A673 (cell line): ENCODE data around the gene PDCD1. TPM values are rescaled to one million over a fixed set of nuclear protein-coding genes. Genes with fewer than 3 reads are reported as not detected.

Experiments
- BruUV-seq: library from RNA; stranded (reverse); fragments of 400-500 nt; replicated peaks from 2 replicates; lab custom pipeline; 2021; lab: Mats Ljungman, UMichigan
- CTCF ChIA-PET: fragments of 300-600 bp; sonication (Branson Sonifier 250); formaldehyde crosslinking; loops from one replicate; lab custom pipeline; 2022; ENCODE audit warnings: antibody characterized with exemption; lab: Charles Lee
- POLR2A ChIA-PET: fragments of 300-600 bp; sonication (Branson Sonifier 250); formaldehyde crosslinking; loops from one replicate; lab custom pipeline; 2022; ENCODE audit warnings: antibody characterized with exemption; ENCODE audit not compliant: low non-redundant PET; lab: Charles Lee
- DNase-seq: peaks from one replicate; pipeline ENCODE4 v3.0.0-alpha.2; 2015; ENCODE audit warnings: low spot score
- H3K27ac ChIP-seq: fragments of 200-600 bp; sonication (generic); 2 replicates; pipeline ENCODE4 v1.5.1; 2016; ENCODE audit warnings: mixed run types, low read depth, mild to moderate bottlenecking, mixed read lengths, antibody characterized with exemption, low read length; ENCODE audit not compliant: poor library complexity, severe bottlenecking
- H3K27me3 ChIP-seq: fragments of 200-600 bp; sonication (generic); replicated peaks from 2 replicates; pipeline ENCODE4 v1.6.1; 2017; ENCODE audit warnings: mixed run types, low read depth, mild to moderate bottlenecking, mixed read lengths, antibody characterized with exemption, low read length; ENCODE audit not compliant: insufficient read depth, poor library complexity
- H3K36me3 ChIP-seq: fragments of 200-600 bp; sonication (generic); 2 replicates; pipeline ENCODE4 v1.6.1; 2016; ENCODE audit warnings: mixed run types, mild to moderate bottlenecking, mixed read lengths, antibody characterized with exemption, low read length; ENCODE audit not compliant: insufficient read depth, poor library complexity, severe bottlenecking
- H3K4me1 ChIP-seq: fragments of 200-600 bp; sonication (generic); 2 replicates; pipeline ENCODE4 v1.6.1; 2017; ENCODE audit warnings: mixed run types, mild to moderate bottlenecking, mixed read lengths, antibody characterized with exemption, low read length; ENCODE audit not compliant: insufficient read depth, poor library complexity, severe bottlenecking
- H3K4me3 ChIP-seq: fragments of 200-600 bp; sonication (generic); 2 replicates; pipeline ENCODE4 v1.5.1; 2016; ENCODE audit warnings: low read depth, mixed run types, mild to moderate bottlenecking, mixed read lengths, low read length; ENCODE audit not compliant: poor library complexity, severe bottlenecking
- H3K9me3 ChIP-seq: fragments of 200-600 bp; sonication (generic); 2 replicates; pipeline ENCODE4 v1.6.1; 2016; ENCODE audit warnings: mixed run types, low read depth, mild to moderate bottlenecking, mixed read lengths, antibody characterized with exemption, low read length; ENCODE audit not compliant: poor library complexity, severe bottlenecking
- EZH2 ChIP-seq: fragments of 200-600 bp; sonication (generic); IDR thresholded peaks from 2 replicates; pipeline ENCODE4 v1.6.1; 2017; ENCODE audit warnings: borderline replicate concordance, low read depth, mild to moderate bottlenecking, mixed read lengths, antibody characterized with exemption, low read length; ENCODE audit not compliant: poor library complexity, severe bottlenecking
- intact Hi-C: fragments of 100-400 bp; cut with micrococcal nuclease; formaldehyde crosslinking; loops from one replicate; pipeline ENCODE4 v1.10.0; 2022; ENCODE audit not compliant: unreplicated experiment
- total RNA-seq: library from RNA; stranded (reverse); gene quantifications from 2 replicates; pipeline ENCODE4 v1.2.3, GENCODE V29; 2021
- TF ChIP-seq, protein P1 (sequence below): fragments of 300-800, 200-600 bp; sonication (generic); conservative IDR thresholded peaks from 2 replicates; pipeline ENCODE4 v1.5.1; 2017; ENCODE audit warnings: low read depth, mild to moderate bottlenecking, antibody characterized with exemption, low read length, moderate library complexity, mixed read lengths

PDCD1 gene
- total RNA-seq, 1 experiment from 2014 or later: 0.34 TPM

DNA sequence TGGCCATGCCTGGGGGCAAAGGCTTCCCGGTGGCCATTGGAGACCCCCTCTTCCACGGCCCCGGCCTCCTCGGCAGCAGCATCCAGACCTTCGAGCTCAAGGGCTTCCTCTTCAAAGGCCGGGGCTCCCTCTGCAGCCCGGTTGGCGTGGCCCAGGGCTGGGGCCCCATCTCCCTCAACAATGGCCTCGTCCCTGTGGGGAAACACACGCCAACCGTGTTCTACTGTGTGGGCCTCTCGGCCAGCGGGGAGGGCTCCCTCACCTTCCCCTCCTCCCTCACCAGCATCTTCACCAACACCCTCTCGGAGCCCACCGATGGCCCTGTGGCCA is 13.6 kb upstream of the PDCD1 start:
- no peaks in the 10 kb centered on the region for H3K36me3 ChIP-seq
- TF ChIP-seq EZH2: no peak
- TF ChIP-seq, protein P1, sequence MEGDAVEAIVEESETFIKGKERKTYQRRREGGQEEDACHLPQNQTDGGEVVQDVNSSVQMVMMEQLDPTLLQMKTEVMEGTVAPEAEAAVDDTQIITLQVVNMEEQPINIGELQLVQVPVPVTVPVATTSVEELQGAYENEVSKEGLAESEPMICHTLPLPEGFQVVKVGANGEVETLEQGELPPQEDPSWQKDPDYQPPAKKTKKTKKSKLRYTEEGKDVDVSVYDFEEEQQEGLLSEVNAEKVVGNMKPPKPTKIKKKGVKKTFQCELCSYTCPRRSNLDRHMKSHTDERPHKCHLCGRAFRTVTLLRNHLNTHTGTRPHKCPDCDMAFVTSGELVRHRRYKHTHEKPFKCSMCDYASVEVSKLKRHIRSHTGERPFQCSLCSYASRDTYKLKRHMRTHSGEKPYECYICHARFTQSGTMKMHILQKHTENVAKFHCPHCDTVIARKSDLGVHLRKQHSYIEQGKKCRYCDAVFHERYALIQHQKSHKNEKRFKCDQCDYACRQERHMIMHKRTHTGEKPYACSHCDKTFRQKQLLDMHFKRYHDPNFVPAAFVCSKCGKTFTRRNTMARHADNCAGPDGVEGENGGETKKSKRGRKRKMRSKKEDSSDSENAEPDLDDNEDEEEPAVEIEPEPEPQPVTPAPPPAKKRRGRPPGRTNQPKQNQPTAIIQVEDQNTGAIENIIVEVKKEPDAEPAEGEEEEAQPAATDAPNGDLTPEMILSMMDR: no peak
- no peak overlapping the region for H3K4me3 ChIP-seq
- no TSS peak for BruUV-seq
- no peak overlapping the region for H3K27ac ChIP-seq
- POLR2A ChIA-PET: no interaction called here
- H3K4me1 ChIP-seq: peaks cover 6% of the 10 kb centered on the region
- no peaks in the 10 kb centered on the region for H3K27me3 ChIP-seq
- no peaks in the 10 kb centered on the region for H3K9me3 ChIP-seq
- intact Hi-C loops: loop anchor here (10.0 kb wide), 1 partner anchor 1027 kb away; no protein-coding TSS in a partner anchor
- no peak for DNase-seq
- CTCF ChIA-PET: no interaction called here

DNA sequence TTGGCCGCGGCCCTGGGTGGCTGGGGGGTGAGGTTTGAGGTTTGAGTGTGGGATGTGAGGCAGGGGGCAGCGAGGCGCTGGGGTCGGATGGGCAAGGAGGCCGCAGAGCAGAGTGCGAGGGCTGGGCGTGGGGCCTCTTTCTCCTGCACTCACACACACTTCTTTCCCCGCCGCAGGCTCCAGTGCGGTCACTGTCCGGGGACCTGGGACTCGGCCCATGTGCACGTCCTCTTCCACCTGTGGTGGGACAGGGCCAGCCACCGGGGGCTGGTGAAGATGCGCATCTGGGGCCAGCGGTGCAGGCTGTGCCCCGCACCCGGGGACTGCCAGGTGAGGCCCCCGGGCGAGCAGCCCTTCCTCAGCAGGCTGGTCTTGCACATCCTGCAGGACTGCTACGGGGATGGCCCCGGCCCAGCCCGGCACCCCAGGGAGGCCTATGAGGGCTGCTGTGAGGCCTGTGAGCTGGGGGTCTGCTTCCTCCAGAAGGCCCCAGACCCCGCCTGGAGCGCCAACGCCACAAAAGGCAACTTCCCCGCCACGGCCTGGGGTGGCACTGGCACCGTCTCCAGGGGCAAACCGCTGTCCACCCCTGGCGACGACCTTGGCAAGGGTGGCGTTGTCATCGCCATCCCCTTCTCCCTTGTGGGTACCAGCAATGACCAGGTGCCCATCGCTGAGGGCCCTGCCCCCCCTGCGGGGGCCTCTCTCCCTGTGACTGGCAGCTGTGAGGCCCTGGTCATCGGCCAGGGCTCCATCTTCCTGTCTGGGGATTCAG is 13.0 kb upstream of the PDCD1 start:
- no peak overlapping the region for H3K4me3 ChIP-seq
- peaks cover 6% of the 10 kb centered on the region for H3K4me1 ChIP-seq
- no peak overlapping the region for H3K27ac ChIP-seq
- no TSS peak for BruUV-seq
- ChIA-PET POLR2A (no interaction called here), CTCF (no interaction called here)
- no peaks in the 10 kb centered on the region for H3K27me3 ChIP-seq
- DNase-seq: no peak
- intact Hi-C loops: loop anchor here (10.0 kb wide), 1 partner anchor 1027 kb away; no protein-coding TSS in a partner anchor
- TF ChIP-seq, protein P1: no peak
- no peak for TF ChIP-seq EZH2
- H3K9me3 ChIP-seq: no peaks in the 10 kb centered on the region
- no peaks in the 10 kb centered on the region for H3K36me3 ChIP-seq

DNA sequence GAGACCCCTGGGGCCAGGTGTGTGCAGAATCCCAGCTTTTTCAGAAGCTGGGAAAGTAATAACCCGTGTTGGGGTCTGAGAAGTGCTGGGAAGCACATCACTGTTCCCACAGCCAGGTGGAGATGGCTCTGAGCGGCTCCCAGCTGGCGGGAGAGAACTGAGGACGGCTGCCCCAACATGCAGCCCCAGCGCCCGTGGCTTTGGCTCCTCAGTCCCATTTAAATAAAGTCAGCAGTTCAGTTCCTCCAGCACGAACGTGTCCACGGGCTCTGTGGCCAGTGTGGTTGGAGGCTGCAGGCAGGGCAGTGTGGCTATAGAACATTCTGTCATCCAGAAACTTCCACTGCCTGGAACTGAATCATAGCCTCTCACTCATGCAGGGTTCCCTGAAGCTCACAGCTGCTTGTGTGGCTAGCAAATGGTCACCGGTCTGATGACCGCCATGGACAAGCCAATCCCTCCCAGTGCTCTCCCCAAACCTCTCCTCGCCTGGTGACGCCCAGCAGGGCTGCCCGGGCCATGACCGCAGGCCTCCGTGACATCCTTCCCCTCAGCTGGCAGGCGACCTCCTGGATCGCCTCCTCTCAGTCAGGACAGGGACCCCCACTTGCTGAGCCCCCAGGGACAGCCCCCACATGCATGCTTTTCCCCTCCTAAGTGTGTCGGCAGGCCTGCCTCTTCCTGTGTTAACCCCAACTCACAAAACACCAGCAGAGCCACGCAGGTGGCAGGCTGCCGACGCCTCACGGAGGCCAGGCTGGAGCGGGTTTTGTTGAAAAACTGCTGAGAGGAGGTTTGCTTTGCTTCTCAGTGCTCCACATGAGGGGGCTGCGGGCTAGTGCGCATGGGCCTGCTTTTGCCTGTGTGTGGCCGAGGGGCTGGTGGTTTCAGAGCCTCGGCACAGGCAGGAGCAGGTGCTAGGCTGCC is 12.2 kb upstream of the PDCD1 start:
- ChIA-PET CTCF (no interaction called here), POLR2A (no interaction called here)
- BruUV-seq: no TSS peak
- peaks cover 6% of the 10 kb centered on the region for H3K4me1 ChIP-seq
- no peak overlapping the region for H3K4me3 ChIP-seq
- peak overlapping the region; percentile 16 for H3K27ac ChIP-seq
- intact Hi-C loops: loop anchor here (10.0 kb wide), 1 partner anchor 1026 kb away; no protein-coding TSS in a partner anchor
- TF ChIP-seq EZH2: no peak
- DNase-seq: no peak
- H3K27me3 ChIP-seq: no peaks in the 10 kb centered on the region
- no peaks in the 10 kb centered on the region for H3K9me3 ChIP-seq
- no peaks in the 10 kb centered on the region for H3K36me3 ChIP-seq
